PC-3 (cell line): ENCODE measurements around the gene TET2. TPM values are rescaled to one million over a fixed set of nuclear protein-coding genes. Genes with fewer than 3 reads are reported as not detected.

ENCODE experiments used
- ATAC-seq: fragments of 200-7000 bp; cut with Tn5 transposase; 2 replicates; pipeline ENCODE4 v1.9.1; 2020; ENCODE audit warnings: mild to moderate bottlenecking, moderate library complexity
- BruUV-seq: library from RNA; stranded (reverse); fragments of 400-500 nt; replicated peaks from 2 replicates; lab custom pipeline; 2021; lab: Mats Ljungman, UMichigan
- CTCF ChIA-PET: fragments of 300-600 bp; sonication (Branson Sonifier 250); formaldehyde crosslinking; loops from one replicate; lab custom pipeline; 2022; ENCODE audit warnings: antibody characterized with exemption; lab: Charles Lee
- POLR2A ChIA-PET: fragments of 300-600 bp; sonication (Branson Sonifier 250); formaldehyde crosslinking; loops from one replicate; lab custom pipeline; 2022; ENCODE audit warnings: antibody characterized with exemption; ENCODE audit not compliant: unreplicated experiment; lab: Charles Lee
- DNase-seq: peaks from one replicate; pipeline ENCODE4 v3.0.0-alpha.2; 2015
- H2AFZ ChIP-seq: fragments of 300-600 bp; sonication (generic); 2 replicates; pipeline ENCODE4 v1.6.0; 2016; ENCODE audit warnings: antibody characterized with exemption, low read length
- H3F3A ChIP-seq: fragments of 300-600 bp; sonication (generic); one replicate; pipeline ENCODE4 v1.6.0; 2017; ENCODE audit warnings: antibody characterized with exemption, low read length, control low read depth, mild to moderate bottlenecking; ENCODE audit not compliant: unreplicated experiment
- H3K27ac ChIP-seq: fragments of 300-600 bp; sonication (generic); 2 replicates; pipeline ENCODE4 v1.5.1; 2016; ENCODE audit warnings: mild to moderate bottlenecking, low read length
- H3K27me3 ChIP-seq: fragments of 300-600 bp; sonication (generic); 2 replicates; pipeline ENCODE4 v1.6.1; 2016; ENCODE audit warnings: low read length, mixed read lengths
- H3K36me3 ChIP-seq: fragments of 300-600 bp; sonication (generic); 2 replicates; pipeline ENCODE4 v1.6.1; 2016; ENCODE audit warnings: low read depth, mixed run types, low read length, mixed read lengths
- H3K4me1 ChIP-seq: fragments of 300-600 bp; sonication (generic); 2 replicates; pipeline ENCODE4 v1.5.1; 2016; ENCODE audit warnings: low read length; ENCODE audit not compliant: insufficient read depth
- H3K4me2 ChIP-seq: fragments of 300-600 bp; sonication (generic); 2 replicates; pipeline ENCODE4 v1.6.0; 2016; ENCODE audit warnings: low read length
- H3K4me3 ChIP-seq: fragments of 300-600 bp; sonication (generic); 2 replicates; pipeline ENCODE4 v1.5.1; 2016; ENCODE audit warnings: mild to moderate bottlenecking, low read length, mixed read lengths
- H3K79me2 ChIP-seq: fragments of 300-600 bp; sonication (generic); 2 replicates; pipeline ENCODE4 v1.6.1; 2017; ENCODE audit warnings: low read length, mixed read lengths
- H3K9ac ChIP-seq: fragments of 300-600 bp; sonication (generic); 2 replicates; pipeline ENCODE4 v1.6.0; 2016; ENCODE audit warnings: mild to moderate bottlenecking, low read length
- H3K9me2 ChIP-seq: fragments of 300-600 bp; sonication (generic); replicated peaks from 2 replicates; pipeline ENCODE4 v1.6.1; 2016; ENCODE audit warnings: mixed run types, low read length, mixed read lengths
- H3K9me3 ChIP-seq: fragments of 300-600 bp; sonication (generic); 2 replicates; pipeline ENCODE4 v1.6.1; 2016; ENCODE audit warnings: low read length, mixed read lengths
- H4K20me1 ChIP-seq: fragments of 300-600 bp; sonication (generic); 2 replicates; pipeline ENCODE4 v1.6.1; 2016; ENCODE audit warnings: low read length, mixed read lengths
- EZH2 ChIP-seq: fragments of 300-600 bp; sonication (generic); IDR thresholded peaks from one replicate; pipeline ENCODE4 v1.6.1; 2017; ENCODE audit warnings: antibody characterized with exemption, mild to moderate bottlenecking, low read length; ENCODE audit not compliant: unreplicated experiment
- EZH2phosphoT487 ChIP-seq: fragments of 300-600 bp; sonication (generic); IDR thresholded peaks from 2 replicates; pipeline ENCODE4 v1.6.1; 2018; ENCODE audit warnings: mild to moderate bottlenecking, antibody characterized with exemption, low read length, borderline replicate concordance
- intact Hi-C: fragments of 100-400 bp; cut with micrococcal nuclease; formaldehyde crosslinking; loops from 2 replicates; pipeline ENCODE4 v1.9.0; 2023
- total RNA-seq: library from RNA; depleted of rRNA; stranded (reverse); fragments of >200 nt; gene quantifications from 2 replicates; pipeline ENCODE4 v1.2.3, GENCODE V29; 2014
- TF ChIP-seq, protein P1 (sequence below): fragments of 300-600 bp; sonication (generic); conservative IDR thresholded peaks from 2 replicates; pipeline ENCODE4 v1.5.1; 2017; ENCODE audit warnings: antibody characterized with exemption, low read depth, mild to moderate bottlenecking, low read length

The TET2 gene
- total RNA-seq, 1 experiment from 2014 or later: 5.6 TPM

DNA sequence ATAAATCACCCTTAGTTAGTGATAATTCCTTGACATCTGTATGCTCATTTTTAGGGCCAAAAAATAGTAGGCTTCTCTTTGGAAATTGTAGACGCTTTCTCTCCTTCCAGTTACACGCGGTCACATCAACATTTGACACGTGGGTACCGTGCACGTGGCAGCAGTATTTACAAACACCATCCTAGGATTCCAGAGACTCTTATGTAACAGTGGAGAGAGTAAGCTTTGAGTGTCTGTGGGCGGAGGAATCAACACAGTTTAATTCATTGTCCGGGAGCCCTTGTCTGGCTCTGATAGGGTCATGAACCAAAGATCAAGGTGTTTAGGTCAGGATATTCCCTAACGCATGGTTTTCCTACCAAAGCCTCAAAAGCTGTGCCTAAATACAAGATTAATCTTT lies 12.2 kb downstream of the TET2 start:
- Histone ChIP-seq H2AFZ (no peak overlapping the region), H3K27me3 (no peaks in the 10 kb centered on the region), H3K9me2 (no peaks in the 10 kb centered on the region), H3K4me3 (no peak overlapping the region), H3K79me2 (peaks cover 16% of the 10 kb centered on the region), H3K9ac (no peak overlapping the region), H3K9me3 (no peaks in the 10 kb centered on the region), H3K36me3 (no peaks in the 10 kb centered on the region), H3F3A (no peaks in the 10 kb centered on the region), H3K27ac (no peak overlapping the region), H4K20me1 (no peaks in the 10 kb centered on the region), H3K4me2 (no peak overlapping the region), H3K4me1 (no peaks in the 10 kb centered on the region)
- CTCF ChIA-PET: no interaction called here
- DNase-seq: no peak
- POLR2A ChIA-PET: no interaction called here
- intact Hi-C loops: no loop called here
- BruUV-seq: no TSS peak
- TF ChIP-seq EZH2: no peak
- TF ChIP-seq, protein P1, sequence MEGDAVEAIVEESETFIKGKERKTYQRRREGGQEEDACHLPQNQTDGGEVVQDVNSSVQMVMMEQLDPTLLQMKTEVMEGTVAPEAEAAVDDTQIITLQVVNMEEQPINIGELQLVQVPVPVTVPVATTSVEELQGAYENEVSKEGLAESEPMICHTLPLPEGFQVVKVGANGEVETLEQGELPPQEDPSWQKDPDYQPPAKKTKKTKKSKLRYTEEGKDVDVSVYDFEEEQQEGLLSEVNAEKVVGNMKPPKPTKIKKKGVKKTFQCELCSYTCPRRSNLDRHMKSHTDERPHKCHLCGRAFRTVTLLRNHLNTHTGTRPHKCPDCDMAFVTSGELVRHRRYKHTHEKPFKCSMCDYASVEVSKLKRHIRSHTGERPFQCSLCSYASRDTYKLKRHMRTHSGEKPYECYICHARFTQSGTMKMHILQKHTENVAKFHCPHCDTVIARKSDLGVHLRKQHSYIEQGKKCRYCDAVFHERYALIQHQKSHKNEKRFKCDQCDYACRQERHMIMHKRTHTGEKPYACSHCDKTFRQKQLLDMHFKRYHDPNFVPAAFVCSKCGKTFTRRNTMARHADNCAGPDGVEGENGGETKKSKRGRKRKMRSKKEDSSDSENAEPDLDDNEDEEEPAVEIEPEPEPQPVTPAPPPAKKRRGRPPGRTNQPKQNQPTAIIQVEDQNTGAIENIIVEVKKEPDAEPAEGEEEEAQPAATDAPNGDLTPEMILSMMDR: no peak
- TF ChIP-seq EZH2phosphoT487: no peak
- no peak for ATAC-seq

DNA sequence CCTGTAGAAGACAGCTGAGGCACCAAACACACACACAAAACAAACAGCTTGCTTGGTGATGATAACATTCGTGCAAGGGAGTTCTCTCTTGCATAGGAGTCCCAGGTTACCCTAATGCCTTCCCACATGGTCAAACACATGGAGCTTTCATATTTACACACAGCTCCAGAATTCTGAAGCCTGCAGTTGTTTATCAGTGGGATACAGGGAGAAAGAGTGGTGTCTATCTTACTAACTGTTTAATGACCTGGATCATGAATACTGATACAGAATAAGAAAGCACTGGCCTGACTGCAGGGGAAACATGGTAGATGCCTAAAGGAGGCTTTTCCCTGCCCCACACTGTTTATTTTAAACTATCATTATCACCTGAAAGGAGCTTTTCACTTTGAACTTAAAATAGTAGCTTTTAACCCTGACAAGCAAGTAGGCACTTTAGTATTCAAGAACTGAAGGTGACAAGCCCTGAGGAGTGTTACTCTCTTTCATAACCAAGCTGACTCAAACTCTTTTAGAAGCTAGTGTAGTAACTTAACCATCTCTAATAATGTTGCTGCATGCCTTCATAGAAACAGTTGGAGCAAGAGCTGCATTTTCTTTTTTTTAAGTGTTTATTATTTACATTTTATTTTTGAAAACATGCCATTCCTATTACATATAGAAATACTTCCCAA lies 15.6 kb downstream of the TET2 start:
- CTCF ChIA-PET: no interaction called here
- POLR2A ChIA-PET: no interaction called here
- no peak for ATAC-seq

DNA sequence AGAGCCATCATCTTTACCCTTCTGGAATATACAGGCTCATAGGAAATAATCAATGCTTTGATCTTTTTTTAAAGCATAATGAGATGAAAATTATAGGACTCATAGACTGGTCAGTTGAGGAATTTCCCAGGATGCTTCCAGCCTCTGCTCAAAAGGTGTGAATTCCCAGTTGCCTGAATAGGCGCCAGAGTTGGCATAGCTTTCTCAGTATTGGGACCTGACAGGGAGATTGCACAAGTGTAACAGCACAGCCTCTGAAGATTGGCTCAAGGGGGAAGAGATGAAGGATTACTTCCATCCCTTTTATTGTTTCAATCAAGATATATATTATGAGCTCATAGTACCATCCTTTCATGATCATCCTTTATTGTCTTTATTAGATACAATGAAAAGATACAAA lies 17.9 kb downstream of the TET2 start:
- Histone ChIP-seq H3K4me2 (no peak overlapping the region), H3K9me3 (no peaks in the 10 kb centered on the region), H3K9ac (no peak overlapping the region), H3K27ac (no peak overlapping the region), H3K79me2 (no peaks in the 10 kb centered on the region), H3K4me1 (no peaks in the 10 kb centered on the region), H3K36me3 (no peaks in the 10 kb centered on the region), H3K4me3 (no peak overlapping the region), H4K20me1 (no peaks in the 10 kb centered on the region), H3F3A (no peaks in the 10 kb centered on the region), H3K9me2 (no peaks in the 10 kb centered on the region), H3K27me3 (no peaks in the 10 kb centered on the region), H2AFZ (no peak overlapping the region)
- intact Hi-C loops: no loop called here
- no peak for TF ChIP-seq EZH2
- TF ChIP-seq EZH2phosphoT487: no peak
- TF ChIP-seq, protein P1: no peak
- no TSS peak for BruUV-seq
- ChIA-PET POLR2A (no interaction called here), CTCF (no interaction called here)
- DNase-seq (no peak), ATAC-seq (no peak)

More for the DNA sequence above, 15.6 kb downstream of the TET2 start:
- no peaks in the 10 kb centered on the region for H4K20me1 ChIP-seq
- H3K9me3 ChIP-seq: no peaks in the 10 kb centered on the region
- H3K27me3 ChIP-seq: no peaks in the 10 kb centered on the region
- TF ChIP-seq EZH2phosphoT487: no peak
- no peak for TF ChIP-seq EZH2
- TF ChIP-seq, protein P1: no peak
- no peaks in the 10 kb centered on the region for H3F3A ChIP-seq
- intact Hi-C loops: no loop called here
- no peak overlapping the region for H2AFZ ChIP-seq
- no peaks in the 10 kb centered on the region; the same call in 1 of the 2 replicates for H3K79me2 ChIP-seq
- BruUV-seq: no TSS peak
- H3K4me1 ChIP-seq: no peaks in the 10 kb centered on the region
- no peak overlapping the region for H3K9ac ChIP-seq
- H3K9me2 ChIP-seq: no peaks in the 10 kb centered on the region
- no peak overlapping the region for H3K27ac ChIP-seq
- no peaks in the 10 kb centered on the region for H3K36me3 ChIP-seq
- no peak overlapping the region for H3K4me2 ChIP-seq
- no peak overlapping the region for H3K4me3 ChIP-seq
- no peak for DNase-seq
